NT2/D1 (cell line): ENCODE measurements around the gene WNK3.

Experiments used
- DNase-seq: peaks from one replicate; pipeline ENCODE4 v3.0.0-alpha.2; 2011; ENCODE audit warnings: low read depth, low spot score
- H3K27me3 ChIP-seq: 2 replicates; pipeline ENCODE4 v1.6.0; 2011; ENCODE audit warnings: mild to moderate bottlenecking; ENCODE audit not compliant: insufficient read length, insufficient read depth
- H3K36me3 ChIP-seq: 2 replicates; pipeline ENCODE4 v1.6.1; 2011; ENCODE audit warnings: mild to moderate bottlenecking, low read length, mixed read lengths; ENCODE audit not compliant: insufficient read depth, insufficient read length
- H3K4me1 ChIP-seq: 2 replicates; pipeline ENCODE4 v1.5.1; 2011; ENCODE audit not compliant: insufficient read depth, insufficient read length
- H3K4me3 ChIP-seq: 2 replicates; pipeline ENCODE4 v1.5.1; 2011; ENCODE audit warnings: low read depth; ENCODE audit not compliant: insufficient read length
- H3K9ac ChIP-seq: 2 replicates; pipeline ENCODE4 v1.6.0; 2011; ENCODE audit warnings: low read depth; ENCODE audit not compliant: insufficient read length
- H3K9me3 ChIP-seq: 2 replicates; pipeline ENCODE4 v1.5.1; 2011; ENCODE audit warnings: mild to moderate bottlenecking, low read length; ENCODE audit not compliant: insufficient read depth
- SUZ12 ChIP-seq: IDR thresholded peaks from 2 replicates; pipeline ENCODE4 v1.6.1; 2011; ENCODE audit not compliant: insufficient read length, insufficient read depth; ENCODE audit errors: extremely low read depth
- YY1 ChIP-seq: IDR thresholded peaks from 2 replicates; pipeline ENCODE4 v1.6.1; 2011; ENCODE audit not compliant: insufficient read length, insufficient read depth
- ZNF274 ChIP-seq: IDR thresholded peaks from 2 replicates; pipeline ENCODE4 v1.6.1; 2011; ENCODE audit warnings: mild to moderate bottlenecking, low read depth, low read length

WNK3 gene

GRCh38 chrX:54291758-54292157, 66.1 kb downstream of the WNK3 start:
- TF ChIP-seq SUZ12 (no peak), ZNF274 (no peak), YY1 (no peak)
- Histone ChIP-seq H3K4me3 (no peak overlapping the region), H3K36me3 (peaks cover 32% of the 10 kb centered on the region), H3K27me3 (no peaks in the 10 kb centered on the region), H3K9me3 (no peaks in the 10 kb centered on the region), H3K9ac (no peak overlapping the region), H3K4me1 (no peaks in the 10 kb centered on the region)
- DNase-seq = no peak

DNA sequence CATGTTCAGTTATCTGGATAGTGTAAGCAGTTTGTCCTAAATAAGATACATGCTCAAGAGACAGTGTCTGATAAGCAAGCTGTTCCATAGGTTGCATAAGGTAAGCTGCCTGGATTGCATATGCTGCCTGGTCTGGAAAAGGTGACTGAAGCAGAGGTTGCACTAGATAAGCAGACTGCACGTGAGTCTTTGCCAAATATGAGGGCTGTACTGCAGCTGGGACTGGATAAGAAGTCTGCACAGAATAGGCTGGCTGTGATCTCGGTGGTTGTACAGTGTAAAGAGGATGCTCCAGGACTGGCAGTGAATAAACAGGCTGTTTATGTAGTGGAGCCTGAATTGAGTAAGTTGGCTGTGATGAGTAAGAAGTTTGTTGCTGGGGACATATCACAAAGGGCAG, 68.9 kb downstream of the WNK3 start:
- H3K4me1 ChIP-seq = no peaks in the 10 kb centered on the region
- DNase-seq = no peak
- no peak overlapping the region for H3K9ac ChIP-seq
- peaks cover 20% of the 10 kb centered on the region for H3K36me3 ChIP-seq
- no peaks in the 10 kb centered on the region for H3K9me3 ChIP-seq
- H3K4me3 ChIP-seq = no peak overlapping the region
- TF ChIP-seq ZNF274 (no peak), YY1 (no peak), SUZ12 (no peak)
- no peaks in the 10 kb centered on the region for H3K27me3 ChIP-seq

- no peaks in the 10 kb centered on the region for H3K4me1 ChIP-seq
- H3K9me3 ChIP-seq = no peaks in the 10 kb centered on the region
- no peak overlapping the region for H3K4me3 ChIP-seq
- no peaks in the 10 kb centered on the region for H3K27me3 ChIP-seq
- no peak for TF ChIP-seq YY1
- no peak for TF ChIP-seq ZNF274
- TF ChIP-seq SUZ12 = no peak
- H3K36me3 ChIP-seq = peaks cover 20% of the 10 kb centered on the region
- no peak overlapping the region for H3K9ac ChIP-seq
- no peak for DNase-seq
These were observed 69.6 kb downstream of the WNK3 start for GRCh38 chrX:54288277-54288676.

GRCh38 chrX:54281676-54282075, 76.2 kb downstream of the WNK3 start:
- Histone ChIP-seq H3K4me1 (no peaks in the 10 kb centered on the region), H3K9ac (no peak overlapping the region), H3K27me3 (no peaks in the 10 kb centered on the region), H3K9me3 (no peaks in the 10 kb centered on the region), H3K4me3 (no peak overlapping the region), H3K36me3 (no peaks in the 10 kb centered on the region)
- TF ChIP-seq SUZ12 (no peak), ZNF274 (no peak), YY1 (no peak)
- DNase-seq = no peak

- H3K4me1 ChIP-seq = no peaks in the 10 kb centered on the region
- no peaks in the 10 kb centered on the region for H3K36me3 ChIP-seq
- TF ChIP-seq ZNF274 = no peak
- TF ChIP-seq SUZ12 = no peak
- no peak for TF ChIP-seq YY1
- no peak overlapping the region for H3K9ac ChIP-seq
- no peaks in the 10 kb centered on the region for H3K27me3 ChIP-seq
- no peak for DNase-seq
- no peak overlapping the region for H3K4me3 ChIP-seq
- no peaks in the 10 kb centered on the region for H3K9me3 ChIP-seq
These were observed 77.4 kb downstream of the WNK3 start for GRCh38 chrX:54280466-54280865.

DNA sequence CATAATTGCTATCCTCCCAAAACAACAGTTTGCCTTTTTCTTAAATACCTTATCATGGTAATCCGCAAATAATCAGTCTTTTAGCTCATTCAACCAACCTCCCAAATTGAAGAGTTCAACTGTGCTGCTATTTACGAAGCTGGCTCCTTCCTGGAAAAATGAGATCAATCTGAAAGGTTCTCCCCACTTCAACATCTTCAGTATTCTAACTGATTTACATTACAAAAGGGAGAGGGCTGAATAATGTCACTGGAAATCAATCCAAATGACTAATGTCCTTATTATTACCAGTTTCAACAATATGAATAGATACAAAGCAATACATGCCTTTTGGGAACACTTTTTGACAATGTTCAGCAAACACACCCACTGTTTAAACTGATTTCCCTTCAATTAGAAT, 86.2 kb downstream of the WNK3 start:
- no peaks in the 10 kb centered on the region for H3K4me1 ChIP-seq
- no peak for TF ChIP-seq ZNF274
- no peak for TF ChIP-seq YY1
- TF ChIP-seq SUZ12 = no peak
- no peaks in the 10 kb centered on the region for H3K9me3 ChIP-seq
- no peak overlapping the region for H3K9ac ChIP-seq
- no peak for DNase-seq
- no peak overlapping the region for H3K4me3 ChIP-seq
- no peaks in the 10 kb centered on the region for H3K27me3 ChIP-seq
- no peaks in the 10 kb centered on the region for H3K36me3 ChIP-seq

- H3K4me3 ChIP-seq = no peak overlapping the region
- no peaks in the 10 kb centered on the region for H3K9me3 ChIP-seq
- no peak overlapping the region for H3K9ac ChIP-seq
- peaks cover 9% of the 10 kb centered on the region for H3K36me3 ChIP-seq
- DNase-seq = no peak
- H3K27me3 ChIP-seq = no peaks in the 10 kb centered on the region
- TF ChIP-seq YY1 = no peak
- no peak for TF ChIP-seq SUZ12
- TF ChIP-seq ZNF274 = no peak
- no peaks in the 10 kb centered on the region for H3K4me1 ChIP-seq
These were observed 109.5 kb downstream of the WNK3 start for GRCh38 chrX:54248309-54248708.

- no peak for DNase-seq
- H3K4me1 ChIP-seq = no peaks in the 10 kb centered on the region
- TF ChIP-seq SUZ12 (no peak), ZNF274 (no peak), YY1 (no peak)
- H3K4me3 ChIP-seq = no peak overlapping the region
- H3K27me3 ChIP-seq = no peaks in the 10 kb centered on the region
- H3K9ac ChIP-seq = no peak overlapping the region
- peaks cover 9% of the 10 kb centered on the region for H3K36me3 ChIP-seq
- H3K9me3 ChIP-seq = no peaks in the 10 kb centered on the region
These were observed 111.0 kb downstream of the WNK3 start for GRCh38 chrX:54246866-54247265.
